ENCODE measurements around the gene RCCD1. TPM values are rescaled to one million over a fixed set of nuclear protein-coding genes. Genes with fewer than 3 reads are reported as not detected.

RCCD1 gene
- total RNA-seq, 1 experiment from 2014 or later, result 26.1 TPM

- Mint-ChIP-seq H3K27me3 (ENCODE audit: insufficient read depth, unreplicated experiment) (no peaks in the 10 kb centered on the region), H3K9me3 (ENCODE audit: unreplicated experiment) (no peaks in the 10 kb centered on the region), H3K4me3 (ENCODE audit: unreplicated experiment) (no peak overlapping the region), H3K27ac (ENCODE audit: unreplicated experiment) (no peak overlapping the region), H3K4me1 (ENCODE audit: low read depth, unreplicated experiment) (no peaks in the 10 kb centered on the region), H3K36me3 (ENCODE audit: insufficient read depth, unreplicated experiment) (peaks cover 85% of the 10 kb centered on the region)
- H3K9me3 ChIP-seq, result no peaks in the 10 kb centered on the region
- ChIA-PET CTCF (no interaction called here), POLR2A (no interaction called here)
- no peaks in the 10 kb centered on the region for H3K4me1 ChIP-seq
- BruUV-seq (replicated peaks), result no TSS peak
- DNase-seq, result no peak
- no peak for TF ChIP-seq CTCF (IDR thresholded peaks at IDR 0.05; ENCODE audit: insufficient read depth in 1 of 2, low read depth in 1 of 2, low read length in 1 of 2, severe bottlenecking in 1 of 2, unreplicated experiment in 1 of 2)
- H3K27me3 ChIP-seq (replicated peaks; ENCODE audit: control insufficient read depth, insufficient read depth, low read length), result no peaks in the 10 kb centered on the region
- intact Hi-C loops (cut with micrococcal nuclease; ENCODE audit: unreplicated experiment), result no loop called here
- H3K36me3 ChIP-seq (ENCODE audit: control insufficient read depth, insufficient read depth, low read length), result no peaks in the 10 kb centered on the region; the same call in 1 of the 2 replicates
- H3K4me3 ChIP-seq (ENCODE audit: low read depth, low read length), result no peak overlapping the region
Observed at GRCh38 chr15:90967206-90967605, 12.5 kb downstream of the RCCD1 start.

- TF ChIP-seq CTCF (IDR thresholded peaks at IDR 0.05; ENCODE audit: insufficient read depth in 1 of 2, low read depth in 1 of 2, low read length in 1 of 2, severe bottlenecking in 1 of 2, unreplicated experiment in 1 of 2), result no peak
- Histone ChIP-seq H3K4me3 (ENCODE audit: low read depth, low read length) (no peak overlapping the region), H3K4me1 (no peaks in the 10 kb centered on the region), H3K27me3 (replicated peaks; ENCODE audit: control insufficient read depth, insufficient read depth, low read length) (no peaks in the 10 kb centered on the region), H3K9me3 (no peaks in the 10 kb centered on the region), H3K36me3 (ENCODE audit: control insufficient read depth, insufficient read depth, low read length) (no peaks in the 10 kb centered on the region; the same call in 1 of the 2 replicates)
- Mint-ChIP-seq H3K27ac (ENCODE audit: unreplicated experiment) (no peak overlapping the region), H3K27me3 (ENCODE audit: insufficient read depth, unreplicated experiment) (no peaks in the 10 kb centered on the region), H3K4me1 (ENCODE audit: low read depth, unreplicated experiment) (no peaks in the 10 kb centered on the region), H3K36me3 (ENCODE audit: insufficient read depth, unreplicated experiment) (peaks cover 90% of the 10 kb centered on the region), H3K4me3 (ENCODE audit: unreplicated experiment) (no peak overlapping the region), H3K9me3 (ENCODE audit: unreplicated experiment) (no peaks in the 10 kb centered on the region)
- intact Hi-C loops (cut with micrococcal nuclease; ENCODE audit: unreplicated experiment), result no loop called here
- DNase-seq, result no peak
- CTCF ChIA-PET, result interaction anchor here (0.6 kb wide), 1 partner anchor 32 kb away, joined by 3 read pairs; no protein-coding TSS in a partner anchor
- no TSS peak for BruUV-seq (replicated peaks)
- POLR2A ChIA-PET, result interaction anchor here (0.6 kb wide), 1 partner anchor 13 kb away, joined by 4 read pairs; no protein-coding TSS in a partner anchor
Observed at GRCh38 chr15:90968434-90968833, 13.8 kb downstream of the RCCD1 start.

- Mint-ChIP-seq H3K27me3 (ENCODE audit: insufficient read depth, unreplicated experiment) (no peaks in the 10 kb centered on the region), H3K4me3 (ENCODE audit: unreplicated experiment) (no peak overlapping the region), H3K9me3 (ENCODE audit: unreplicated experiment) (no peaks in the 10 kb centered on the region), H3K27ac (ENCODE audit: unreplicated experiment) (no peak overlapping the region), H3K4me1 (ENCODE audit: low read depth, unreplicated experiment) (no peaks in the 10 kb centered on the region), H3K36me3 (ENCODE audit: insufficient read depth, unreplicated experiment) (peaks cover 90% of the 10 kb centered on the region)
- no peaks in the 10 kb centered on the region for H3K4me1 ChIP-seq
- no peak for DNase-seq
- H3K27me3 ChIP-seq (replicated peaks; ENCODE audit: control insufficient read depth, insufficient read depth, low read length), result no peaks in the 10 kb centered on the region
- H3K4me3 ChIP-seq (ENCODE audit: low read depth, low read length), result no peak overlapping the region
- no peak for TF ChIP-seq CTCF (IDR thresholded peaks at IDR 0.05; ENCODE audit: insufficient read depth in 1 of 2, low read depth in 1 of 2, low read length in 1 of 2, severe bottlenecking in 1 of 2, unreplicated experiment in 1 of 2)
- intact Hi-C loops (cut with micrococcal nuclease; ENCODE audit: unreplicated experiment), result loop anchor here (5.0 kb wide), 1 partner anchor 62 kb away; no protein-coding TSS in a partner anchor
- H3K9me3 ChIP-seq, result no peaks in the 10 kb centered on the region
- no TSS peak for BruUV-seq (replicated peaks)
- POLR2A ChIA-PET, result no interaction called here
- no peaks in the 10 kb centered on the region for H3K36me3 ChIP-seq (ENCODE audit: control insufficient read depth, insufficient read depth, low read length)
- CTCF ChIA-PET, result no interaction called here
Observed at GRCh38 chr15:90970274-90970673, 15.6 kb downstream of the RCCD1 start.

All from Caco-2 (cell line).